ENCODE results near the gene LIPF. TPM values are rescaled to one million over a fixed set of nuclear protein-coding genes. Genes with fewer than 3 reads are reported as not detected.
"Not testable (repeated sequence)": the region's sequence is repeated elsewhere in the genome, so short reads cannot be mapped to it uniquely, and the experiment has no call there.

LIPF gene
- total RNA-seq, 1 experiment from 2014 or later: not detected

GRCh38 chr10:88702848-88703597, 38.8 kb downstream of the LIPF start:
- no peaks in the 10 kb centered on the region for H3K9me3 Mint-ChIP-seq (ENCODE audit: unreplicated experiment)
- peak overlapping the region; percentile 35 for H3K27ac Mint-ChIP-seq (ENCODE audit: low read depth, unreplicated experiment)
- no TSS peak for BruUV-seq (replicated peaks)
- H3K27me3 Mint-ChIP-seq (ENCODE audit: insufficient read depth, unreplicated experiment): no peaks in the 10 kb centered on the region
- TF ChIP-seq CTCF (IDR thresholded peaks at IDR 0.05; ENCODE audit: unreplicated experiment): no peak
- H3K4me1 Mint-ChIP-seq (ENCODE audit: insufficient read depth, unreplicated experiment): peaks cover 18% of the 10 kb centered on the region
- H3K36me3 Mint-ChIP-seq (ENCODE audit: insufficient read depth, unreplicated experiment): no peaks in the 10 kb centered on the region
- CTCF ChIA-PET: interaction anchor here (0.6 to 0.9 kb wide), 3 partner anchors 16 to 108 kb away, joined by 3 read pairs; no protein-coding TSS in a partner anchor
- peak; percentile 69 for DNase-seq (ENCODE audit: unreplicated experiment)
- intact Hi-C loops (cut with micrococcal nuclease): no loop called here
- H3K4me3 Mint-ChIP-seq (ENCODE audit: unreplicated experiment): no peak overlapping the region
- POLR2A ChIA-PET: interaction anchor here (0.7 kb wide), 1 partner anchor 551 kb away, joined by 3 read pairs; no protein-coding TSS in a partner anchor

GRCh38 chr10:88705958-88706357, 41.7 kb downstream of the LIPF start, which contains the start of gene LIPK:
Gene LIPK (plus strand): TSS chr10:88706249. CDS start chr10:88724544, 18,295 bp downstream.
- Mint-ChIP-seq H3K4me3 (ENCODE audit: unreplicated experiment) (no peak within 1 kb of the TSS), H3K9me3 (ENCODE audit: unreplicated experiment) (no peaks in the 10 kb centered on the region), H3K27me3 (ENCODE audit: insufficient read depth, unreplicated experiment) (no peaks in the 10 kb centered on the region), H3K27ac (ENCODE audit: low read depth, unreplicated experiment) (no peak within 1 kb of the TSS), H3K36me3 (ENCODE audit: insufficient read depth, unreplicated experiment) (no peaks in the 10 kb centered on the region), H3K4me1 (ENCODE audit: insufficient read depth, unreplicated experiment) (peaks cover 25% of the 10 kb centered on the region)
- no peak for TF ChIP-seq CTCF (IDR thresholded peaks at IDR 0.05; ENCODE audit: unreplicated experiment)
- no TSS peak for BruUV-seq (replicated peaks)
- POLR2A ChIA-PET: interaction anchor here (0.8 kb wide), 2 partner anchors 15 to 20 kb away, joined by 3 read pairs; no protein-coding TSS in a partner anchor
- CTCF ChIA-PET: interaction anchor here (0.7 to 1.7 kb wide), 2 partner anchors 12 to 104 kb away, joined by 5 to 6 read pairs; no protein-coding TSS in a partner anchor
- DNase-seq (ENCODE audit: unreplicated experiment): peak; percentile 47
- intact Hi-C loops (cut with micrococcal nuclease): no loop called here

GRCh38 chr10:88707429-88708155, 43.4 kb downstream of the LIPF start:
- no TSS peak for BruUV-seq (replicated peaks)
- no peak for TF ChIP-seq CTCF (IDR thresholded peaks at IDR 0.05; ENCODE audit: unreplicated experiment)
- Mint-ChIP-seq H3K36me3 (ENCODE audit: insufficient read depth, unreplicated experiment) (no peaks in the 10 kb centered on the region), H3K27me3 (ENCODE audit: insufficient read depth, unreplicated experiment) (no peaks in the 10 kb centered on the region), H3K9me3 (ENCODE audit: unreplicated experiment) (no peaks in the 10 kb centered on the region), H3K4me3 (ENCODE audit: unreplicated experiment) (no peak overlapping the region), H3K27ac (ENCODE audit: low read depth, unreplicated experiment) (peak overlapping the region; percentile 54), H3K4me1 (ENCODE audit: insufficient read depth, unreplicated experiment) (peaks cover 24% of the 10 kb centered on the region)
- ChIA-PET POLR2A (interaction anchor here (0.6 to 1.3 kb wide), 5 partner anchors 18 to 1420 kb away, joined by 3 read pairs; no protein-coding TSS in a partner anchor), CTCF (interaction anchor here (0.6 to 1.7 kb wide), 3 partner anchors 14 to 129 kb away, joined by 3 to 6 read pairs (median 3); no protein-coding TSS in a partner anchor)
- DNase-seq (ENCODE audit: unreplicated experiment): peak; percentile 80
- intact Hi-C loops (cut with micrococcal nuclease): no loop called here

GRCh38 chr10:88709361-88709760, 45.1 kb downstream of the LIPF start:
- POLR2A ChIA-PET; CTCF ChIA-PET; H3K9me3 Mint-ChIP-seq (ENCODE audit: unreplicated experiment); H3K27me3 Mint-ChIP-seq (ENCODE audit: insufficient read depth, unreplicated experiment); H3K4me3 Mint-ChIP-seq (ENCODE audit: unreplicated experiment); BruUV-seq (replicated peaks); H3K27ac Mint-ChIP-seq (ENCODE audit: low read depth, unreplicated experiment); H3K36me3 Mint-ChIP-seq (ENCODE audit: insufficient read depth, unreplicated experiment); intact Hi-C loops (cut with micrococcal nuclease); DNase-seq (ENCODE audit: unreplicated experiment): not testable (repeated sequence)
- H3K4me1 Mint-ChIP-seq (ENCODE audit: insufficient read depth, unreplicated experiment): peaks cover 16% of the 10 kb centered on the region
